ENCODE data around the gene PLXNB1.

The PLXNB1 gene

DNA sequence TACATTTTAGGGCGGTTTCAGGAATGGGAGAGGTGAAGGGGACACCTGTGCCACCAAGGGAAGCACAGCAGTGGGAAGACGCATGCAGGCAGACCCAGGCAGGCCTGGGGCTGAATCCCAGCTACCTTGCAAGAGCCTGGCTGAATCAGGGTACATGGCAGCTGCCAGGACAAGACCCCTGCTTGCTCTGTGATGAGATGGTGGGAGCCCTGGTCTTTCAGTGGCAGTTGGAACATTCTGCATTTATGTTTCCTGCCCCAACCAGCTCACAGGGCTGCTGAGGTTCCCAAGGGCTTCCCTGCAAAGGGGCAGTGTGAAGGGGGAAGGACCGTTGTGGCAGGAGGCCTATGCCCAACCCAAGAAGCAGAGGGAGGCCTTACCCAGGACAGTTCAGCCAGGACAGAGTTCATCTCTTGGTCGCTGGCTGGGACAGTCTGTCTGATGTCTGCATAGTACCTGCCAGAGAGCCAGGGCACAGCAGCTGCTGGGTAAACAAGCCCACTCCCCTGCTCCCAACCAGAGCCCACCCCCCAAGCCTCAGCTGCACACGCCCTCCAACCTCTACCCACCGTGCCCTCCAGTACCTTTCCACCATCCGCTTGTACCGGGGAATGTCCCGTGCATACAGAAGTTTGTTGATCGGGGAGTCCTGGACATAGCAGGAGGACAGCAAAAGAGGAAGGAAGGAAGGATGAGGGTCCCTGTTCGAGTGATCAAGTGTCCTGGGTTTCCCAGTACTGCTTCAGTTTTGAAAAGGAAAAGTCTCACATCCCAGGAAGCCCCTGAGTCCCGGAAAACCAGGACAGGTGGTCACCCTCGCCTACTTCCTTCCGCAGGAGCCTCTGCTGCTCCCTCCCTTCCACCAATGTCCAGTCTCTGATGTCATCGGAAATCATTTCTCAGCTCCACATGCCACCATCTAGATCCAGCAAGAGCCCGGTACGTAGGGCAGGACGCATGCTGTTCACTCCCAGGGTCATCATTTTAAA is 23.1 kb downstream of the PLXNB1 start:
- TF ChIP-seq, protein P1, sequence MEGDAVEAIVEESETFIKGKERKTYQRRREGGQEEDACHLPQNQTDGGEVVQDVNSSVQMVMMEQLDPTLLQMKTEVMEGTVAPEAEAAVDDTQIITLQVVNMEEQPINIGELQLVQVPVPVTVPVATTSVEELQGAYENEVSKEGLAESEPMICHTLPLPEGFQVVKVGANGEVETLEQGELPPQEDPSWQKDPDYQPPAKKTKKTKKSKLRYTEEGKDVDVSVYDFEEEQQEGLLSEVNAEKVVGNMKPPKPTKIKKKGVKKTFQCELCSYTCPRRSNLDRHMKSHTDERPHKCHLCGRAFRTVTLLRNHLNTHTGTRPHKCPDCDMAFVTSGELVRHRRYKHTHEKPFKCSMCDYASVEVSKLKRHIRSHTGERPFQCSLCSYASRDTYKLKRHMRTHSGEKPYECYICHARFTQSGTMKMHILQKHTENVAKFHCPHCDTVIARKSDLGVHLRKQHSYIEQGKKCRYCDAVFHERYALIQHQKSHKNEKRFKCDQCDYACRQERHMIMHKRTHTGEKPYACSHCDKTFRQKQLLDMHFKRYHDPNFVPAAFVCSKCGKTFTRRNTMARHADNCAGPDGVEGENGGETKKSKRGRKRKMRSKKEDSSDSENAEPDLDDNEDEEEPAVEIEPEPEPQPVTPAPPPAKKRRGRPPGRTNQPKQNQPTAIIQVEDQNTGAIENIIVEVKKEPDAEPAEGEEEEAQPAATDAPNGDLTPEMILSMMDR (IDR thresholded peaks at IDR 0.05; ENCODE audit: control insufficient read depth, extremely low read depth, insufficient read depth): no peak
- no peak for DNase-seq (ENCODE audit: low read depth)
- H3K4me3 ChIP-seq (ENCODE audit: low read depth, low read length): no peak overlapping the region

- TF ChIP-seq, protein P1 (IDR thresholded peaks at IDR 0.05; ENCODE audit: control insufficient read depth, extremely low read depth, insufficient read depth): no peak
- DNase-seq (ENCODE audit: low read depth): no peak
- H3K4me3 ChIP-seq (ENCODE audit: low read depth, low read length): no peak overlapping the region
These were observed 23.9 kb downstream of the PLXNB1 start for GRCh38 chr3:48405971-48406370.

DNA sequence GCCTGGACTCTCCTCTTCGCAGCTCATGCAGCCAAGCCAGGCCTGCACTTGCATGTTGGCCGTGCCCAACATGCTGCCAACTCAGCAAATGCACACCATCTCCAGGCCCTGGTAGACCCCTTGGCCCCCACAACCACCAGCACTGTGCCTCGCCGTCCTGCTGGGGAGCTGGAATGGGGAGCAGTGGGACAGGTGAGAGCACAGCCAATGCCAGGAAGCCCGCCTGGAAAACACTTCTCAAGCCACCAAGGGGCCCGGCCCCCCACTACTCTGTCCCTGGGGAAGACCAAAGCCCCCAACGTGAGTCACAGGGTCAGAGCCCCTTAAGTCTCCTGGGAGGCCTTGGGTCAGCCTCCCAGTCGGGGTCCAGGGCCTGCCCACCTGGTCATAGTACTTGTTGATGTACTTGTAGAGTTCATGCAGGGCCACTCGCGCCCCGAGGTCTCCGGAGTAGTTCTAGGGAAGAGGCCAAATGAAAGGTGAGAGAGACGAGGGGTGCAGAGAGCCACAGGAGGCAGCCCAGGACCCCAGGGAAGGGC is 24.5 kb downstream of the PLXNB1 start:
- TF ChIP-seq, protein P1 (IDR thresholded peaks at IDR 0.05; ENCODE audit: control insufficient read depth, extremely low read depth, insufficient read depth): no peak
- H3K4me3 ChIP-seq (ENCODE audit: low read depth, low read length): no peak overlapping the region
- no peak for DNase-seq (ENCODE audit: low read depth)

DNA sequence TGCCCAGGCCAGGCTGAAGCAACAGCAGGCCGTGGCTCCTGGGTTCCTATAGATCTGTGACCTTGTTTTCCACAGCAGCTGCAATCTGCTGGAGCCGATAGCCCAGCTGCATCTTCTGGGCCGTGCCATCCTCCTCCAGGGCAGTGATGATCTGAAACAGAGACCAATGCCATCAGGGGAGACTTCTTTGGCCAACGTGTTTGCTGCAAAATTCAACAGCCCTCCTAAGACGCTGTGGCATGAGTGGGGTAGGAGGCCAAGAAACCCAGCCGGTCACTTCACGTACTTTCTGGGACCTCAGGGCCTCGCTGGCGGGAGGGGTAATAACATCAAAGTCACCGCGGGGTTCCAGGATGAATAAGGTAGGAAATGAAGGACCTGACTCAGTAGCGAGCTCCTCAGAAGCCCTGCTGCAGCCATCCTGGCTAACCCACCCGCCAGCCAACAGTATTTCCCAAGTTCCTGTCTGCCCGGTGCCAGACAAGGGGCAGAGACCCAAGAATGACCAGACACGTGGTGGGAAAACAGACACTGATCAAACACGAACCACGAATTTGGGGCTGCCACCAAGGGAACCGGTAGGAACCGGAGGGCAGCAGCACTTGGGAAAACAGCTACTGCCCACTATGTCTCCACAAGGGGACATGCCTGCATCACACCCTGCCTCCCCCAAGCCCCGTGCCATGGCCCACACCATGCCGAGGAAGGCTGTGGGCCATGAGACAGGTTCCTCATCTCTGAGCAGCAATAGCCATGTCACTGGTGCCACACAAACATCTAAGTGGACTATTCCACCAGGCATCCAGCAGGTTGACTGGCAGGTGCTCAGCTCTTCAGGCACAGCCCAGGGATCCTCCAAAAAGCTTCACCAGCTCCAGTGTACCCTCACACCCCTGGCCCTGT is 25.2 kb downstream of the PLXNB1 start:
- DNase-seq (ENCODE audit: low read depth): no peak
- no peak overlapping the region for H3K4me3 ChIP-seq (ENCODE audit: low read depth, low read length)
- TF ChIP-seq, protein P1 (IDR thresholded peaks at IDR 0.05; ENCODE audit: control insufficient read depth, extremely low read depth, insufficient read depth): no peak

GRCh38 chr3:48403533-48404439 is 26.1 kb downstream of the PLXNB1 start:
- TF ChIP-seq, protein P1 (IDR thresholded peaks at IDR 0.05; ENCODE audit: control insufficient read depth, extremely low read depth, insufficient read depth): no peak
- no peak overlapping the region for H3K4me3 ChIP-seq (ENCODE audit: low read depth, low read length)
- no peak for DNase-seq (ENCODE audit: low read depth)

GRCh38 chr3:48402907-48403306 is 27.0 kb downstream of the PLXNB1 start:
- no peak for DNase-seq (ENCODE audit: low read depth)
- TF ChIP-seq, protein P1 (IDR thresholded peaks at IDR 0.05; ENCODE audit: control insufficient read depth, extremely low read depth, insufficient read depth): no peak
- no peak overlapping the region for H3K4me3 ChIP-seq (ENCODE audit: low read depth, low read length)

Data from LNCaP clone FGC (cell line).